HCT116 (cell line): ENCODE measurements around the gene MESP2.

Experiments
- ATF3 ChIP-seq: IDR thresholded peaks from 2 replicates; pipeline ENCODE4 v1.6.1; 2012
- CTCF ChIP-seq, 3 experiments: fragments of 200-600 bp in 1 of 3; sonication (generic) in 1 of 3; IDR thresholded peaks in 2 of 3; conservative IDR thresholded peaks in 1 of 3; 2 replicates each; pipeline ENCODE4 v1.5.1; 2012 to 2017; ENCODE audit warnings: low read depth in 2 of 3, low read length in 2 of 3, antibody characterized with exemption in 1 of 3, borderline replicate concordance in 1 of 3, control low read depth in 1 of 3, mild to moderate bottlenecking in 1 of 3, mixed read lengths in 1 of 3, mixed run types in 1 of 3, moderate library complexity in 1 of 3; ENCODE audit not compliant: insufficient read depth in 1 of 3
- EGR1 ChIP-seq: IDR thresholded peaks from 2 replicates; pipeline ENCODE4 v1.6.1; 2012; ENCODE audit warnings: low read depth
- EZH2 ChIP-seq: fragments of 200-600 bp; sonication (generic); IDR thresholded peaks from 2 replicates; pipeline ENCODE4 v1.6.1; 2017; ENCODE audit warnings: antibody characterized with exemption, mixed run types
- EZH2phosphoT487 ChIP-seq: fragments of 200-600 bp; IDR thresholded peaks from 2 replicates; pipeline ENCODE4 v1.6.1; 2018; ENCODE audit warnings: antibody characterized with exemption, borderline replicate concordance
- FOSL1 ChIP-seq: IDR thresholded peaks from 2 replicates; pipeline ENCODE4 v1.6.1; 2012; ENCODE audit warnings: low read depth
- MAX ChIP-seq: IDR thresholded peaks from 2 replicates; pipeline ENCODE4 v1.6.1; 2012
- POLR2A ChIP-seq: IDR thresholded peaks from 2 replicates; pipeline ENCODE4 v1.7.0; 2011; ENCODE audit warnings: borderline replicate concordance; ENCODE audit not compliant: insufficient read depth, insufficient read length; ENCODE audit errors: extremely low read depth
- POLR2AphosphoS5 ChIP-seq: IDR thresholded peaks from 2 replicates; pipeline ENCODE4 v1.6.1; 2011; ENCODE audit warnings: mild to moderate bottlenecking, low read depth, low read length, moderate library complexity
- RAD21 ChIP-seq: IDR thresholded peaks from 2 replicates; pipeline ENCODE4 v1.6.1; 2012; ENCODE audit warnings: low read depth, mild to moderate bottlenecking
- SIN3A ChIP-seq: IDR thresholded peaks from 2 replicates; pipeline ENCODE4 v1.6.1; 2012; ENCODE audit warnings: low read depth
- SP1 ChIP-seq: IDR thresholded peaks from 2 replicates; pipeline ENCODE4 v1.6.1; 2012; ENCODE audit warnings: low read depth
- TCF7L2 ChIP-seq: IDR thresholded peaks from 2 replicates; pipeline ENCODE4 v1.7.0; 2011; ENCODE audit warnings: borderline replicate concordance, inconsistent platforms; ENCODE audit not compliant: insufficient read depth, insufficient read length; ENCODE audit errors: extremely low read depth
- ZNF274 ChIP-seq: fragments of 200-500 bp; sonication (Bioruptor generic); IDR thresholded peaks from 2 replicates; pipeline ENCODE4 v1.6.1; 2014; ENCODE audit warnings: mild to moderate bottlenecking, low read depth, low read length, inconsistent platforms

- TF ChIP-seq CTCF (IDR thresholded peaks at IDR 0.05 in 2 of 3, conservative IDR thresholded peaks at IDR 0.05 in 1 of 3; ENCODE audit: borderline replicate concordance in 1 of 3, insufficient read depth in 1 of 3, low read depth in 2 of 3, low read length in 2 of 3) (no peak), EZH2 (no peak), POLR2AphosphoS5 (no peak), SP1 (no peak), MAX (no peak), EGR1 (no peak), ZNF274 (no peak), TCF7L2 (no peak), FOSL1 (no peak), RAD21 (no peak), ATF3 (no peak), POLR2A (no peak), SIN3A (no peak), EZH2phosphoT487 (no peak)
Observed at GRCh38 chr15:89822951-89823711, 47.0 kb downstream of the MESP2 start.
